Hepatocyte (in vitro differentiated cells): Measurements from ENCODE around the gene AP2M1.

Experiments
- EZH2 ChIP-seq: fragments of 200-600 bp; sonication (generic); IDR thresholded peaks from 2 replicates; pipeline ENCODE4 v1.6.1; 2016; ENCODE audit warnings: antibody characterized with exemption, mild to moderate bottlenecking, borderline replicate concordance
- TF ChIP-seq, protein P1 (sequence below): fragments of 200-600 bp; sonication (generic); IDR thresholded peaks from 2 replicates; pipeline ENCODE4 v1.5.1; 2016; ENCODE audit warnings: antibody characterized with exemption, mild to moderate bottlenecking; ENCODE audit not compliant: poor library complexity

GRCh38 chr3:184144505-184144904, 30.1 kb upstream of the AP2M1 start:
- TF ChIP-seq, protein P1, sequence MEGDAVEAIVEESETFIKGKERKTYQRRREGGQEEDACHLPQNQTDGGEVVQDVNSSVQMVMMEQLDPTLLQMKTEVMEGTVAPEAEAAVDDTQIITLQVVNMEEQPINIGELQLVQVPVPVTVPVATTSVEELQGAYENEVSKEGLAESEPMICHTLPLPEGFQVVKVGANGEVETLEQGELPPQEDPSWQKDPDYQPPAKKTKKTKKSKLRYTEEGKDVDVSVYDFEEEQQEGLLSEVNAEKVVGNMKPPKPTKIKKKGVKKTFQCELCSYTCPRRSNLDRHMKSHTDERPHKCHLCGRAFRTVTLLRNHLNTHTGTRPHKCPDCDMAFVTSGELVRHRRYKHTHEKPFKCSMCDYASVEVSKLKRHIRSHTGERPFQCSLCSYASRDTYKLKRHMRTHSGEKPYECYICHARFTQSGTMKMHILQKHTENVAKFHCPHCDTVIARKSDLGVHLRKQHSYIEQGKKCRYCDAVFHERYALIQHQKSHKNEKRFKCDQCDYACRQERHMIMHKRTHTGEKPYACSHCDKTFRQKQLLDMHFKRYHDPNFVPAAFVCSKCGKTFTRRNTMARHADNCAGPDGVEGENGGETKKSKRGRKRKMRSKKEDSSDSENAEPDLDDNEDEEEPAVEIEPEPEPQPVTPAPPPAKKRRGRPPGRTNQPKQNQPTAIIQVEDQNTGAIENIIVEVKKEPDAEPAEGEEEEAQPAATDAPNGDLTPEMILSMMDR, result no peak
- no peak for TF ChIP-seq EZH2
